SK-N-SH (cell line): ENCODE measurements around the gene POU2AF2. TPM values are rescaled to one million over a fixed set of nuclear protein-coding genes. Genes with fewer than 3 reads are reported as not detected.

ENCODE experiments used
- CTCF ChIA-PET: fragments of 300-600, 350-600 bp; formaldehyde crosslinking; extraction: SDS; loops from one replicate; lab custom pipeline; 2021; lab: Yijun Ruan, JAX
- POLR2A ChIA-PET: fragments of 350-600 bp; sonication (Branson Sonifier 250); formaldehyde crosslinking; extraction: SDS; loops from one replicate; lab custom pipeline; 2020; ENCODE audit warnings: antibody characterized with exemption, inconsistent platforms; lab: Yijun Ruan, JAX
- DNase-seq: peaks from one replicate; pipeline ENCODE4 v3.0.0; 2012
- H2AFZ ChIP-seq: fragments of 200-600 bp; sonication (generic); 2 replicates; pipeline ENCODE4 v1.8.1; 2016; ENCODE audit warnings: antibody characterized with exemption, mild to moderate bottlenecking, low read depth
- H3F3A ChIP-seq: fragments of 200-600 bp; sonication (generic); replicated peaks from 2 replicates; pipeline ENCODE3; 2016; ENCODE audit warnings: antibody characterized with exemption, mild to moderate bottlenecking; ENCODE audit not compliant: insufficient read depth
- H3K27ac ChIP-seq, 2 experiments: fragments of 200-500 bp in 1 of 2; fragments of 200-600 bp in 1 of 2; sonication (Bioruptor generic) in 1 of 2; sonication (generic), shearing (Covaris generic) in 1 of 2; 2 replicates each; pipeline versions ENCODE4 v1.5.1 to v1.6.1; 2014 to 2016; ENCODE audit warnings: low read depth in 2 of 2, inconsistent platforms in 1 of 2, low read length in 1 of 2, mild to moderate bottlenecking in 1 of 2, mixed read lengths in 1 of 2
- H3K27me3 ChIP-seq: fragments of 200-600 bp; sonication (generic), shearing (Covaris generic); 2 replicates; pipeline ENCODE4 v1.6.1; 2016; ENCODE audit warnings: mixed run types; ENCODE audit not compliant: insufficient read depth
- H3K36me3 ChIP-seq, 2 experiments: fragments of 200-500 bp in 1 of 2; fragments of 200-600 bp in 1 of 2; sonication (Bioruptor generic) in 1 of 2; sonication (generic) in 1 of 2; replicated peaks in 1 of 2; 2 replicates each; pipeline versions ENCODE3 to v1.5.1; 2014 to 2016; ENCODE audit warnings: low read length in 1 of 2, mild to moderate bottlenecking in 1 of 2; ENCODE audit not compliant: insufficient read depth in 2 of 2, control insufficient read depth in 1 of 2
- H3K4me1 ChIP-seq, 2 experiments: fragments of 200-500 bp in 1 of 2; fragments of 200-600 bp in 1 of 2; sonication (Bioruptor generic) in 1 of 2; sonication (generic), shearing (Covaris generic) in 1 of 2; 2 replicates each; pipeline versions ENCODE4 v1.5.1 to v1.6.1; 2014 to 2016; ENCODE audit warnings: low read depth in 1 of 2, low read length in 1 of 2, mixed run types in 1 of 2; ENCODE audit not compliant: insufficient read depth in 2 of 2, control insufficient read depth in 1 of 2
- H3K4me2 ChIP-seq: fragments of 200-600 bp; sonication (generic), shearing (Covaris generic); 2 replicates; pipeline ENCODE4 v1.6.1; 2017; ENCODE audit warnings: mixed run types
- H3K4me3 ChIP-seq, 2 experiments: fragments of 200-500 bp in 1 of 2; fragments of 200-600 bp in 1 of 2; sonication (Bioruptor generic) in 1 of 2; sonication (generic), shearing (Covaris generic) in 1 of 2; 2 replicates each; pipeline versions ENCODE4 v1.5.1 to v1.8.1; 2014 to 2016; ENCODE audit warnings: low read depth in 2 of 2, inconsistent platforms in 1 of 2, low read length in 1 of 2, mild to moderate bottlenecking in 1 of 2, mixed read lengths in 1 of 2, moderate library complexity in 1 of 2
- H3K79me2 ChIP-seq: fragments of 200-600 bp; sonication (generic); 2 replicates; pipeline ENCODE4 v1.8.1; 2017; ENCODE audit warnings: mild to moderate bottlenecking; ENCODE audit not compliant: insufficient read depth
- H3K9ac ChIP-seq: fragments of 200-600 bp; sonication (generic); 2 replicates; pipeline ENCODE4 v1.6.1; 2017; ENCODE audit warnings: mixed run types
- H3K9me2 ChIP-seq: fragments of 200-600 bp; sonication (generic); 2 replicates; pipeline ENCODE4 v1.6.1; 2017; ENCODE audit warnings: mixed run types
- H3K9me3 ChIP-seq: fragments of 200-600 bp; sonication (generic); 2 replicates; pipeline ENCODE4 v1.6.1; 2017; ENCODE audit warnings: mixed run types, mild to moderate bottlenecking, moderate library complexity
- H4K20me1 ChIP-seq: fragments of 200-600 bp; sonication (generic); 2 replicates; pipeline ENCODE4 v1.6.1; 2017; ENCODE audit warnings: mild to moderate bottlenecking, mixed run types; ENCODE audit not compliant: insufficient read depth
- CHD2 ChIP-seq: fragments of 150-350 bp; IDR thresholded peaks from 2 replicates; pipeline ENCODE4 v1.6.1; 2018; ENCODE audit warnings: low read length; ENCODE audit not compliant: partially characterized antibody
- EZH2phosphoT487 ChIP-seq: fragments of 200-600 bp; sonication (generic); IDR thresholded peaks from 2 replicates; pipeline ENCODE4 v1.6.1; 2017; ENCODE audit warnings: low read depth, mixed run types, mild to moderate bottlenecking, antibody characterized with exemption, moderate library complexity, borderline replicate concordance
- FOSL2 ChIP-seq: IDR thresholded peaks from 2 replicates; pipeline ENCODE4 v1.4.0; 2012; ENCODE audit warnings: low read depth, mild to moderate bottlenecking, moderate library complexity, borderline replicate concordance
- GABPA ChIP-seq: IDR thresholded peaks from 2 replicates; pipeline ENCODE4 v1.4.0; 2012; ENCODE audit warnings: low read depth, mild to moderate bottlenecking
- GATA2 ChIP-seq: sonication (generic); formaldehyde crosslinking; IDR thresholded peaks from 2 replicates; pipeline ENCODE4 v1.5.0; 2020; ENCODE audit warnings: mild to moderate bottlenecking, missing genetic modification reagents
- MAX ChIP-seq: IDR thresholded peaks from 2 replicates; pipeline ENCODE4 v1.4.0; 2012; ENCODE audit warnings: low read depth
- RAD21 ChIP-seq: IDR thresholded peaks from 2 replicates; pipeline ENCODE4 v1.6.1; 2012; ENCODE audit warnings: mild to moderate bottlenecking, low read length
- RCOR1 ChIP-seq: fragments of 150-350 bp; IDR thresholded peaks from 2 replicates; pipeline ENCODE4 v1.6.1; 2017; ENCODE audit warnings: antibody characterized with exemption, low read length
- REST ChIP-seq: IDR thresholded peaks from 2 replicates; pipeline ENCODE4 v1.6.1; 2012; ENCODE audit warnings: mild to moderate bottlenecking, low read depth, low read length, moderate library complexity
- RFX5 ChIP-seq: IDR thresholded peaks from 2 replicates; pipeline ENCODE4 v1.6.1; 2012; ENCODE audit warnings: mild to moderate bottlenecking, improper control_type of control experiment, low read length
- SIN3A ChIP-seq: IDR thresholded peaks from 2 replicates; pipeline ENCODE4 v1.6.1; 2012; ENCODE audit warnings: low read depth, mild to moderate bottlenecking, low read length, moderate library complexity, borderline replicate concordance
- SMC3 ChIP-seq: IDR thresholded peaks from 2 replicates; pipeline ENCODE4 v1.6.1; 2012; ENCODE audit warnings: low read depth, low read length, improper control_type of control experiment
- TAF1 ChIP-seq: IDR thresholded peaks from 2 replicates; pipeline ENCODE4 v1.6.1; 2012; ENCODE audit warnings: low read depth, mild to moderate bottlenecking, low read length, moderate library complexity, borderline replicate concordance
- TCF12 ChIP-seq: IDR thresholded peaks from 2 replicates; pipeline ENCODE4 v1.4.0; 2012
- TEAD4 ChIP-seq: IDR thresholded peaks from 2 replicates; pipeline ENCODE4 v1.4.0; 2012; ENCODE audit warnings: mild to moderate bottlenecking, borderline replicate concordance; ENCODE audit not compliant: insufficient read depth
- USF1 ChIP-seq: IDR thresholded peaks from 2 replicates; pipeline ENCODE4 v1.4.0; 2012; ENCODE audit warnings: low read depth, borderline replicate concordance
- WGBS: methylation state at CpG from one replicate; pipeline ENCODE4 v1.1.6; 2017; ENCODE audit warnings: low lambda C conversion rate; 5-methylcytosine and 5-hydroxymethylcytosine counted together
- polyA plus RNA-seq, 3 experiments: library from polyadenylated mRNA; depleted of rRNA; stranded (reverse); fragments of >200 nt; gene quantifications; 2 replicates each; pipeline ENCODE4 v1.2.3, GENCODE V29; 2012

POU2AF2 gene
- polyA plus RNA-seq, 1 of the 3 experiments (the other 2 are of a cell fraction): 0.15 TPM

GRCh38 chr11:111296196-111296595 lies 50.7 kb downstream of the POU2AF2 start:
- no peak overlapping the region for H3K9ac ChIP-seq
- no peaks in the 10 kb centered on the region for H3K9me3 ChIP-seq
- ChIA-PET POLR2A (no interaction called here), CTCF (interaction anchor here (0.6 to 6.6 kb wide), 6 partner anchors 13 to 150 kb away, joined by 3 to 57 read pairs (median 13); no protein-coding TSS in a partner anchor)
- no peaks in the 10 kb centered on the region for H4K20me1 ChIP-seq
- DNase-seq: no peak
- H3K27ac ChIP-seq: no peak overlapping the region
- H3K4me1 ChIP-seq: peaks cover 0 to 5% of the 10 kb centered on the region in 2 experiments; a peak in 1 of 4 replicates
- H3K4me2 ChIP-seq: no peak overlapping the region
- no peak overlapping the region for H2AFZ ChIP-seq
- no peaks in the 10 kb centered on the region for H3K79me2 ChIP-seq
- TF ChIP-seq RCOR1 (no peak), GABPA (no peak), TEAD4 (no peak), CHD2 (no peak), SIN3A (no peak), TAF1 (no peak), RAD21 (no peak), REST (no peak), FOSL2 (no peak), MAX (no peak), SMC3 (no peak), GATA2 (CRISPR knock-in tag) (no peak), RFX5 (no peak), TCF12 (no peak), EZH2phosphoT487 (no peak), USF1 (no peak)
- peaks cover 16% of the 10 kb centered on the region; the same call in 1 of the 2 replicates for H3K27me3 ChIP-seq
- H3F3A ChIP-seq: no peaks in the 10 kb centered on the region
- no peaks in the 10 kb centered on the region for H3K36me3 ChIP-seq
- WGBS: 77% methylated on average over 3 of the region's 3 CpGs
- H3K4me3 ChIP-seq: no peak overlapping the region
- no peaks in the 10 kb centered on the region for H3K9me2 ChIP-seq
